Endothelial cell of umbilical vein (primary cell): ENCODE measurements around the gene DDAH2. TPM values are rescaled to one million over a fixed set of nuclear protein-coding genes. Genes with fewer than 3 reads are reported as not detected.

ENCODE experiments used
- BruUV-seq: library from RNA; stranded (reverse); fragments of 400-500 nt; replicated peaks from 2 replicates; lab custom pipeline; 2021; lab: Mats Ljungman, UMichigan
- CTCF ChIA-PET: fragments of 300-600, 350-600 bp; sonication (Branson Sonifier 250); formaldehyde crosslinking; loops from one replicate; lab custom pipeline; 2021; ENCODE audit warnings: antibody characterized with exemption, inconsistent platforms; lab: Charles Lee
- POLR2A ChIA-PET: fragments of 300-600, 350-600 bp; sonication (Branson Sonifier 250); formaldehyde crosslinking; loops from one replicate; lab custom pipeline; 2021; ENCODE audit warnings: antibody characterized with exemption, inconsistent platforms; lab: Charles Lee
- DNase-seq: peaks from one replicate; pipeline ENCODE4 v3.0.0-alpha.2; 2011; ENCODE audit warnings: low read depth, low spot score
- FAIRE-seq: peaks from 2 replicates; lab custom pipeline; 2011; peaks lifted over from hg19 to GRCh38; lab: Jason Lieb, UNC
- H2AFZ ChIP-seq: 2 replicates; pipeline ENCODE4 v1.6.0; 2012; ENCODE audit warnings: low read depth, low read length, control low read depth, inconsistent platforms
- H3K27ac ChIP-seq: 2 replicates; pipeline ENCODE4 v1.5.1; 2011; ENCODE audit warnings: low read depth, mild to moderate bottlenecking, control low read depth, low read length, moderate library complexity; ENCODE audit not compliant: insufficient read depth
- H3K27me3 ChIP-seq, 2 experiments: 2 replicates each; pipeline versions ENCODE4 v1.6.0 to v1.6.1; 2011; ENCODE audit warnings: low read length in 2 of 2, mixed read lengths in 1 of 2; ENCODE audit not compliant: control insufficient read depth in 2 of 2, insufficient read depth in 2 of 2
- H3K36me3 ChIP-seq, 2 experiments: 2 replicates in 1 of 2; 3 replicates in 1 of 2; pipeline ENCODE4 v1.5.1; 2011; ENCODE audit warnings: low read length in 2 of 2, mild to moderate bottlenecking in 1 of 2, moderate library complexity in 1 of 2; ENCODE audit not compliant: control insufficient read depth in 2 of 2, insufficient read depth in 2 of 2; ENCODE audit errors: extremely low read depth in 1 of 2
- H3K4me1 ChIP-seq: 3 replicates; pipeline ENCODE4 v1.5.1; 2011; ENCODE audit warnings: mild to moderate bottlenecking, low read length; ENCODE audit not compliant: control insufficient read depth, insufficient read depth; ENCODE audit errors: extremely low read depth
- H3K4me2 ChIP-seq: 2 replicates; pipeline ENCODE4 v1.6.1; 2011; ENCODE audit warnings: low read length, control low read depth, mixed read lengths; ENCODE audit not compliant: insufficient read depth
- H3K4me3 ChIP-seq, 3 experiments: fragments of 200-600 bp in 1 of 3; sonication (generic), shearing (Covaris generic) in 1 of 3; replicated peaks in 1 of 3; 2 replicates each; pipeline ENCODE4 v1.5.1; 2011 to 2016; ENCODE audit warnings: control low read depth in 3 of 3, low read length in 3 of 3, mild to moderate bottlenecking in 2 of 3, inconsistent platforms in 1 of 3, low read depth in 1 of 3, moderate library complexity in 1 of 3; ENCODE audit not compliant: insufficient read depth in 1 of 3
- H3K79me2 ChIP-seq: 2 replicates; pipeline ENCODE4 v1.6.0; 2012; ENCODE audit warnings: low read length, inconsistent platforms; ENCODE audit not compliant: control insufficient read depth, insufficient read depth
- H3K9ac ChIP-seq: replicated peaks from 2 replicates; pipeline ENCODE3; 2011; ENCODE audit warnings: low read length, control low read depth; ENCODE audit not compliant: insufficient read depth; ENCODE audit errors: extremely low read depth
- H3K9me1 ChIP-seq: replicated peaks from 3 replicates; pipeline ENCODE4 v1.6.0; 2011; ENCODE audit warnings: mild to moderate bottlenecking, low read length; ENCODE audit not compliant: control insufficient read depth, insufficient read depth; ENCODE audit errors: extremely low read depth
- H3K9me3 ChIP-seq: replicated peaks from 2 replicates; pipeline ENCODE4 v1.5.1; 2012; ENCODE audit warnings: low read length, inconsistent platforms; ENCODE audit not compliant: control insufficient read depth, insufficient read depth
- H4K20me1 ChIP-seq: replicated peaks from 2 replicates; pipeline ENCODE3; 2011; ENCODE audit warnings: mild to moderate bottlenecking, low read length; ENCODE audit not compliant: control insufficient read depth, insufficient read depth; ENCODE audit errors: extremely low read depth
- CTCF ChIP-seq, 2 donors: IDR thresholded peaks; 1 replicate in 1 of 2; 2 replicates in 1 of 2; pipeline ENCODE4 v1.5.1; 2011; ENCODE audit warnings: low read length in 2 of 2, mild to moderate bottlenecking in 2 of 2, moderate library complexity in 2 of 2, control low read depth in 1 of 2, inconsistent platforms in 1 of 2, low read depth in 1 of 2; ENCODE audit not compliant: insufficient read depth in 1 of 2; ENCODE audit errors: extremely low read depth in 1 of 2
- EZH2 ChIP-seq: IDR thresholded peaks from 2 replicates; pipeline ENCODE4 v1.6.1; 2012; ENCODE audit warnings: borderline replicate concordance, low read depth, mild to moderate bottlenecking, moderate library complexity, low read length, inconsistent platforms; ENCODE audit not compliant: severe bottlenecking
- FOS ChIP-seq: IDR thresholded peaks from 2 replicates; pipeline ENCODE4 v1.6.1; 2011; ENCODE audit warnings: mild to moderate bottlenecking, low read length, moderate library complexity, borderline replicate concordance; ENCODE audit not compliant: insufficient read depth
- GATA2 ChIP-seq: IDR thresholded peaks from 2 replicates; pipeline ENCODE4 v1.7.0; 2011; ENCODE audit warnings: low read depth, mild to moderate bottlenecking, moderate library complexity, mixed read lengths, low read length; ENCODE audit not compliant: insufficient read length, insufficient read depth
- JUN ChIP-seq: IDR thresholded peaks from 2 replicates; pipeline ENCODE4 v1.6.1; 2011; ENCODE audit warnings: borderline replicate concordance, low read depth; ENCODE audit not compliant: insufficient read length, insufficient read depth
- MAX ChIP-seq: IDR thresholded peaks from 2 replicates; pipeline ENCODE4 v1.6.1; 2011; ENCODE audit not compliant: insufficient read depth, insufficient read length
- MYC ChIP-seq: IDR thresholded peaks from one replicate; pipeline ENCODE4 v1.6.1; 2011; ENCODE audit warnings: mild to moderate bottlenecking, low read depth, low read length
- POLR2A ChIP-seq: IDR thresholded peaks from 2 replicates; pipeline ENCODE4 v1.6.1; 2012; ENCODE audit warnings: low read depth, mild to moderate bottlenecking, control low read depth, low read length
- POLR2AphosphoS5 ChIP-seq: IDR thresholded peaks from 2 replicates; pipeline ENCODE4 v1.6.1; 2012; ENCODE audit warnings: low read depth, mild to moderate bottlenecking, control low read depth, low read length, moderate library complexity; ENCODE audit not compliant: insufficient read depth
- dilution Hi-C: fragments of 300-500 bp; cut with MboI; formaldehyde crosslinking; loops from one replicate; pipeline ENCODE4 v1.15.0; 2019; ENCODE audit warnings: low sequenced_read_pairs; ENCODE audit not compliant: extremely low pct_ligation_motif_present
- intact Hi-C: fragments of 100-400 bp; cut with micrococcal nuclease; formaldehyde crosslinking; loops from one replicate; pipeline ENCODE4 v1.10.0; 2022
- polyA plus RNA-seq, 4 experiments: library from polyadenylated mRNA; depleted of rRNA in 3 of 4; stranded (reverse) in 3 of 4; unstranded in 1 of 4; fragments of >200 nt; gene quantifications; 2 replicates each; pipeline versions ENCODE4 v1.2.1 to v1.2.3, GENCODE V29; 2011 to 2012; ENCODE audit warnings: missing spikeins in 1 of 4
- total RNA-seq: library from RNA; stranded (reverse); gene quantifications from 2 replicates; pipeline ENCODE4 v1.2.3, GENCODE V29; 2021

Gene DDAH2
- total and polyA plus RNA-seq, 2 donors (not counting 3 experiments of a cell fraction or from before 2014, with no cell fraction given): 109 to 176 TPM

GRCh38 chr6:31764198-31764597 lies 35.1 kb upstream of the DDAH2 start:
- TF ChIP-seq JUN: no peak
- no peak for TF ChIP-seq EZH2
- TF ChIP-seq FOS: no peak
- no peak for TF ChIP-seq POLR2AphosphoS5
- no peak for TF ChIP-seq CTCF (IDR thresholded peaks at IDR 0.05; ENCODE audit: extremely low read depth in 1 of 2, insufficient read depth in 1 of 2, low read depth in 1 of 2, low read length in 2 of 2)
- no peak for TF ChIP-seq POLR2A
- TF ChIP-seq GATA2: no peak
- TF ChIP-seq MAX: no peak
- TF ChIP-seq MYC: no peak
- no peaks in the 10 kb centered on the region for H4K20me1 ChIP-seq
- ChIA-PET CTCF (interaction anchor here (0.5 to 1.1 kb wide), 3 partner anchors 27 to 34 kb away, joined by 3 read pairs; no protein-coding TSS in a partner anchor), POLR2A (no interaction called here)
- no peak overlapping the region for H3K9ac ChIP-seq
- intact Hi-C loops: no loop called here
- H3K36me3 ChIP-seq: peaks cover 2% of the 10 kb centered on the region in 2 experiments
- H3K4me1 ChIP-seq: no peaks in the 10 kb centered on the region
- no peak for FAIRE-seq
- H3K27me3 ChIP-seq: no peaks in the 10 kb centered on the region
- H3K9me3 ChIP-seq: no peaks in the 10 kb centered on the region
- no peak overlapping the region for H3K4me2 ChIP-seq
- H3K4me3 ChIP-seq: no peak overlapping the region
- dilution Hi-C loops: no loop called here
- no TSS peak for BruUV-seq
- H3K9me1 ChIP-seq: no peaks in the 10 kb centered on the region
- no peak overlapping the region for H3K27ac ChIP-seq
- H3K79me2 ChIP-seq: no peaks in the 10 kb centered on the region
- no peak for DNase-seq
- no peak overlapping the region for H2AFZ ChIP-seq
